H9 (cell line): ENCODE results near the gene UMAD1. TPM values are rescaled to one million over a fixed set of nuclear protein-coding genes. Genes with fewer than 3 reads are reported as not detected.
A peak's percentile ranks its signal among the peaks of the same experiment; 100 is the strongest.

Source experiments
- DNase-seq: peaks from one replicate; pipeline ENCODE4 v3.0.0-alpha.2; 2017
- H2AFZ ChIP-seq: one replicate; pipeline ENCODE4 v1.6.1; 2013; ENCODE audit warnings: mild to moderate bottlenecking, low read length, control low read depth, moderate library complexity
- H2AK5ac ChIP-seq: 2 replicates; pipeline ENCODE4 v1.6.1; 2013; ENCODE audit warnings: low read length, control low read depth, mixed read lengths; ENCODE audit not compliant: insufficient read length
- H2BK120ac ChIP-seq: one replicate; pipeline ENCODE4 v1.6.1; 2013; ENCODE audit warnings: low read depth, mild to moderate bottlenecking, low read length, control low read depth, inconsistent platforms; ENCODE audit not compliant: poor library complexity, severe bottlenecking
- H2BK12ac ChIP-seq: 2 replicates; pipeline ENCODE4 v1.6.1; 2013; ENCODE audit warnings: low read length, control low read depth, mixed read lengths, low read depth; ENCODE audit not compliant: insufficient read length
- H2BK15ac ChIP-seq: 2 replicates; pipeline ENCODE4 v1.6.1; 2013; ENCODE audit warnings: low read depth, low read length, control low read depth
- H2BK20ac ChIP-seq: one replicate; pipeline ENCODE4 v1.6.1; 2013; ENCODE audit warnings: low read depth, mild to moderate bottlenecking, low read length, control low read depth, inconsistent platforms; ENCODE audit not compliant: poor library complexity, severe bottlenecking
- H2BK5ac ChIP-seq: 2 replicates; pipeline ENCODE4 v1.6.1; 2013; ENCODE audit warnings: low read length, control low read depth, mixed read lengths; ENCODE audit not compliant: insufficient read length
- H3K14ac ChIP-seq: 2 replicates; pipeline ENCODE4 v1.6.1; 2013; ENCODE audit warnings: low read length, control low read depth; ENCODE audit not compliant: insufficient read depth
- H3K18ac ChIP-seq: 2 replicates; pipeline ENCODE4 v1.6.1; 2013; ENCODE audit warnings: low read depth, mild to moderate bottlenecking, mixed read lengths, low read length, control low read depth; ENCODE audit not compliant: insufficient read length
- H3K23ac ChIP-seq: 2 replicates; pipeline ENCODE4 v1.6.1; 2013; ENCODE audit warnings: low read length, control low read depth, mixed read lengths, low read depth; ENCODE audit not compliant: insufficient read length
- H3K23me2 ChIP-seq: 2 replicates; pipeline ENCODE4 v1.6.1; 2013; ENCODE audit warnings: low read depth, mild to moderate bottlenecking, mixed read lengths, low read length, control low read depth; ENCODE audit not compliant: insufficient read length, poor library complexity, severe bottlenecking
- H3K27ac ChIP-seq: 2 replicates; pipeline ENCODE4 v1.5.1; 2013; ENCODE audit warnings: low read length, control low read depth, mixed read lengths, low read depth; ENCODE audit not compliant: insufficient read length
- H3K27me3 ChIP-seq: 2 replicates; pipeline ENCODE4 v1.6.1; 2013; ENCODE audit warnings: low read length, control low read depth, inconsistent platforms; ENCODE audit not compliant: insufficient read depth
- H3K4ac ChIP-seq: 2 replicates; pipeline ENCODE4 v1.6.1; 2013; ENCODE audit warnings: low read depth, mild to moderate bottlenecking, control low read depth, inconsistent platforms, low read length, moderate library complexity
- H3K4me1 ChIP-seq: 2 replicates; pipeline ENCODE4 v1.6.1; 2013; ENCODE audit warnings: low read length, control low read depth, inconsistent platforms; ENCODE audit not compliant: insufficient read depth
- H3K4me2 ChIP-seq: 2 replicates; pipeline ENCODE4 v1.6.1; 2013; ENCODE audit warnings: low read length, control low read depth, mixed read lengths; ENCODE audit not compliant: insufficient read length, insufficient read depth
- H3K56ac ChIP-seq: 2 replicates; pipeline ENCODE4 v1.6.1; 2013; ENCODE audit warnings: low read depth, mild to moderate bottlenecking, mixed read lengths, low read length, control low read depth; ENCODE audit not compliant: insufficient read length
- H3K79me1 ChIP-seq: 2 replicates; pipeline ENCODE4 v1.6.1; 2013; ENCODE audit warnings: low read depth, mild to moderate bottlenecking, moderate library complexity, low read length, control low read depth, inconsistent platforms; ENCODE audit not compliant: insufficient read depth, poor library complexity, severe bottlenecking
- H3K79me2 ChIP-seq: 2 replicates; pipeline ENCODE4 v1.6.1; 2013; ENCODE audit warnings: low read length, control low read depth, inconsistent platforms; ENCODE audit not compliant: insufficient read depth
- H3K9ac ChIP-seq: 2 replicates; pipeline ENCODE4 v1.6.1; 2013; ENCODE audit warnings: low read length, control low read depth, mixed read lengths; ENCODE audit not compliant: insufficient read length; ENCODE audit errors: extremely low read depth
- H3K9me3 ChIP-seq: one replicate; pipeline ENCODE4 v1.6.1; 2013; ENCODE audit warnings: low read depth, low read length, inconsistent platforms; ENCODE audit not compliant: control insufficient read depth
- H3T11ph ChIP-seq: one replicate; pipeline ENCODE4 v1.6.1; 2013; ENCODE audit warnings: mild to moderate bottlenecking, low read length, control low read depth, inconsistent platforms
- H4K20me1 ChIP-seq: one replicate; pipeline ENCODE4 v1.6.1; 2013; ENCODE audit not compliant: control insufficient read depth, insufficient read length, insufficient read depth
- H4K5ac ChIP-seq: 2 replicates; pipeline ENCODE4 v1.6.1; 2013; ENCODE audit warnings: low read depth, mild to moderate bottlenecking, mixed read lengths, low read length, control low read depth; ENCODE audit not compliant: insufficient read length
- H4K8ac ChIP-seq: replicated peaks from 2 replicates; pipeline ENCODE4 v1.6.1; 2013; ENCODE audit warnings: low read length, control low read depth, mixed read lengths, low read depth; ENCODE audit not compliant: insufficient read length
- H4K91ac ChIP-seq: 2 replicates; pipeline ENCODE4 v1.6.1; 2013; ENCODE audit warnings: low read depth, mild to moderate bottlenecking, moderate library complexity, mixed read lengths, low read length, control low read depth; ENCODE audit not compliant: insufficient read length
- H3K27ac Mint-ChIP-seq, 3 experiments: 2 replicates in 2 of 3; 3 replicates in 1 of 3; pipeline ENCODE4 v1.8.0; 2020 to 2021; ENCODE audit warnings: mixed read lengths in 3 of 3, mild to moderate bottlenecking in 1 of 3, moderate library complexity in 1 of 3
- H3K27me3 Mint-ChIP-seq: 2 replicates; pipeline ENCODE4 v1.8.0; 2021; ENCODE audit warnings: low read depth, mild to moderate bottlenecking, moderate library complexity, mixed read lengths
- H3K36me3 Mint-ChIP-seq, 3 experiments: 2 replicates in 2 of 3; 3 replicates in 1 of 3; pipeline ENCODE4 v1.8.0; 2020 to 2021; ENCODE audit warnings: low read depth in 3 of 3, mixed read lengths in 3 of 3; ENCODE audit not compliant: insufficient read depth in 1 of 3
- H3K4me1 Mint-ChIP-seq, 2 experiments: 2 replicates each; pipeline ENCODE4 v1.8.0; 2020; ENCODE audit warnings: mixed read lengths in 2 of 2
- H3K4me3 Mint-ChIP-seq, 2 experiments: 2 replicates in 1 of 2; 3 replicates in 1 of 2; pipeline ENCODE4 v1.8.0; 2020 to 2021; ENCODE audit warnings: mild to moderate bottlenecking in 2 of 2, mixed read lengths in 2 of 2, moderate library complexity in 1 of 2
- H3K9me3 Mint-ChIP-seq, 2 experiments: 2 replicates in 1 of 2; 3 replicates in 1 of 2; pipeline ENCODE4 v1.8.0; 2020; ENCODE audit warnings: mild to moderate bottlenecking in 2 of 2, mixed read lengths in 2 of 2, moderate library complexity in 1 of 2
- CTCF ChIP-seq: fragments of 200-600 bp; sonication (generic); conservative IDR thresholded peaks from 3 replicates; pipeline ENCODE4 v1.8.0; 2021; ENCODE audit warnings: antibody characterized with exemption, mild to moderate bottlenecking
- total RNA-seq: library from RNA; stranded (reverse); gene quantifications from 2 replicates; pipeline ENCODE4 v1.2.1, GENCODE V29; 2021

UMAD1 gene
- total RNA-seq, 1 experiment from 2014 or later = 8.9 TPM

DNA sequence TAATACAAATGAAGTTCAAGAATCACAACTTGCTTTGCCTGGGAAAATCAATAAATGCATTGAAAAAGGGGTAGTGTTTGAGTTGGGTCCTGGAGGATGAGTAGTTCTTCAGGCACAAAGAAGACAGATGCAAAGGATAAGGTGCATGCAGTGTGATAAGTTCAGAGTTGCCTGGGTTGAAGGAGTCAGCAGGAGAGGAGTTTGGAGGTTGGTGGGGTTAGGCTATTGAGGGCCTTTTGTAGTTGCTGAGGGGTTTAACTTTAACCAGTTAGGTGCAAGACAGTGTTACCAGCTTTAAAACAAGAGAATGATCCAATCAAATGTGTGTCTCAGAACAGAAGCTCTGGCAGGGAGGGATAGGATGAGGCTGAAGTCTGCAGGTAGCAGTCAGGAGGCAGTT lies 283.8 kb downstream of the UMAD1 start:
- Histone ChIP-seq H3K79me1 (no peaks in the 10 kb centered on the region), H4K91ac (no peak overlapping the region), H2AK5ac (no peak overlapping the region), H2BK5ac (no peak overlapping the region), H4K8ac (no peak overlapping the region), H3K79me2 (no peaks in the 10 kb centered on the region), H2BK15ac (no peak overlapping the region), H3K14ac (no peak overlapping the region), H3K9me3 (no peaks in the 10 kb centered on the region), H3K4me1 (peaks cover 7% of the 10 kb centered on the region), H2BK120ac (no peak overlapping the region), H3K56ac (no peak overlapping the region), H4K5ac (no peak overlapping the region), H2BK12ac (no peak overlapping the region), H3K27ac (no peak overlapping the region), H3K23ac (no peak overlapping the region), H3K23me2 (no peaks in the 10 kb centered on the region), H2AFZ (no peak overlapping the region), H3K27me3 (no peaks in the 10 kb centered on the region), H4K20me1 (no peaks in the 10 kb centered on the region), H3K18ac (no peak overlapping the region), H3K9ac (no peak overlapping the region), H2BK20ac (no peak overlapping the region), H3K4me2 (no peak overlapping the region), H3K4ac (no peak overlapping the region), H3T11ph (no peak overlapping the region)
- no peaks in the 10 kb centered on the region for H3K36me3 Mint-ChIP-seq
- peak overlapping the region in 2 of 3 experiments; percentile 16 to 35; a peak in 3 of 7 replicates for H3K27ac Mint-ChIP-seq
- no peak for DNase-seq
- no peaks in the 10 kb centered on the region for H3K9me3 Mint-ChIP-seq
- no peak for TF ChIP-seq CTCF
- no peak overlapping the region for H3K4me3 Mint-ChIP-seq
- H3K27me3 Mint-ChIP-seq = no peaks in the 10 kb centered on the region
- H3K4me1 Mint-ChIP-seq = peaks cover 44 to 49% of the 10 kb centered on the region in 2 experiments

Other genes with a start within 250 kb of the UMAD1 start
- gene COL28A1, start 104.9 kb upstream of the UMAD1 start, total RNA-seq = 0.66 and 0.92 TPM in 2 replicates
- gene MIOS, start 73.9 kb upstream of the UMAD1 start, total RNA-seq = 46.4 and 48.4 TPM in 2 replicates
- 108 TPM in 2 replicates for gene RPA3, start 77.9 kb downstream of the UMAD1 start, total RNA-seq